ENCODE data around the gene ARL5B.
A peak's percentile ranks its signal among the peaks of the same experiment; 100 is the strongest.

Gene ARL5B

GRCh38 chr10:18647945-18648344 lies 11.3 kb upstream of the ARL5B start:
- no peak for TF ChIP-seq CTCF (IDR thresholded peaks at IDR 0.05; ENCODE audit: low read depth, low read length)
- H3K4me3 ChIP-seq (ENCODE audit: low read depth, low read length) = no peak overlapping the region
- in situ Hi-C loops (cut with HindIII; ENCODE audit: low sequenced_read_pairs) = no loop called here
- DNase-seq (ENCODE audit: low read depth, low spot score) = no peak

GRCh38 chr10:18649364-18649959 lies 9.8 kb upstream of the ARL5B start:
- no peak overlapping the region for H3K4me3 ChIP-seq (ENCODE audit: low read depth, low read length)
- DNase-seq (ENCODE audit: low read depth, low spot score) = no peak
- in situ Hi-C loops (cut with HindIII; ENCODE audit: low sequenced_read_pairs) = no loop called here
- no peak for TF ChIP-seq CTCF (IDR thresholded peaks at IDR 0.05; ENCODE audit: low read depth, low read length)

- no peak for DNase-seq (ENCODE audit: low read depth, low spot score)
- in situ Hi-C loops (cut with HindIII; ENCODE audit: low sequenced_read_pairs) = no loop called here
- H3K4me3 ChIP-seq (ENCODE audit: low read depth, low read length) = peak overlapping the region; percentile 70
- no peak for TF ChIP-seq CTCF (IDR thresholded peaks at IDR 0.05; ENCODE audit: low read depth, low read length)
These were observed 8.7 kb upstream of the ARL5B start for GRCh38 chr10:18650404-18650997.

- H3K4me3 ChIP-seq (ENCODE audit: low read depth, low read length) = peak within 1 kb of the TSS; percentile 70
- no peak for TF ChIP-seq CTCF (IDR thresholded peaks at IDR 0.05; ENCODE audit: low read depth, low read length)
- in situ Hi-C loops (cut with HindIII; ENCODE audit: low sequenced_read_pairs) = no loop called here
- peak; percentile 87 for DNase-seq (ENCODE audit: low read depth, low spot score)
These were observed 7.8 kb upstream of the ARL5B start, which contains the start of gene NSUN6 for GRCh38 chr10:18651324-18652007. NSUN6 (minus strand) TSS chr10:18651587; CDS start chr10:18651203, 384 bp downstream.

GRCh38 chr10:18653112-18653511 lies 6.1 kb upstream of the ARL5B start:
- in situ Hi-C loops (cut with HindIII; ENCODE audit: low sequenced_read_pairs) = no loop called here
- H3K4me3 ChIP-seq (ENCODE audit: low read depth, low read length) = no peak overlapping the region
- no peak for TF ChIP-seq CTCF (IDR thresholded peaks at IDR 0.05; ENCODE audit: low read depth, low read length)
- no peak for DNase-seq (ENCODE audit: low read depth, low spot score)

GRCh38 chr10:18656724-18657123 lies 2.5 kb upstream of the ARL5B start:
- no peak overlapping the region for H3K4me3 ChIP-seq (ENCODE audit: low read depth, low read length)
- TF ChIP-seq CTCF (IDR thresholded peaks at IDR 0.05; ENCODE audit: low read depth, low read length) = no peak
- in situ Hi-C loops (cut with HindIII; ENCODE audit: low sequenced_read_pairs) = no loop called here
- DNase-seq (ENCODE audit: low read depth, low spot score) = no peak

Measured in astrocyte of the spinal cord (primary cell).